Hepatocyte (in vitro differentiated cells): ENCODE results near the gene DIP2C. TPM values are rescaled to one million over a fixed set of nuclear protein-coding genes. Genes with fewer than 3 reads are reported as not detected.

Source experiments
- DNase-seq: peaks from one replicate; pipeline ENCODE4 v3.0.0-alpha.2; 2016; ENCODE audit warnings: low spot score
- H2AFZ ChIP-seq: fragments of 200-600 bp; sonication (generic); 2 replicates; pipeline ENCODE4 v1.6.0; 2016; ENCODE audit warnings: antibody characterized with exemption, mild to moderate bottlenecking
- H3K27ac ChIP-seq: fragments of 200-600 bp; sonication (generic); 2 replicates; pipeline ENCODE4 v1.5.1; 2016; ENCODE audit warnings: mild to moderate bottlenecking
- H3K27me3 ChIP-seq: fragments of 200-600 bp; sonication (generic); 2 replicates; pipeline ENCODE4 v1.6.1; 2016
- H3K36me3 ChIP-seq: fragments of 200-600 bp; sonication (generic); replicated peaks from 2 replicates; pipeline ENCODE4 v1.5.1; 2016; ENCODE audit warnings: low read depth; ENCODE audit not compliant: insufficient read depth
- H3K4me1 ChIP-seq: fragments of 200-600 bp; sonication (generic); 2 replicates; pipeline ENCODE4 v1.5.1; 2016; ENCODE audit warnings: mild to moderate bottlenecking, moderate library complexity; ENCODE audit not compliant: insufficient read depth
- H3K4me2 ChIP-seq: fragments of 200-600 bp; sonication (generic); 2 replicates; pipeline ENCODE4 v1.6.0; 2016
- H3K4me3 ChIP-seq: fragments of 200-600 bp; sonication (generic); 2 replicates; pipeline ENCODE4 v1.5.1; 2016; ENCODE audit warnings: mild to moderate bottlenecking
- H3K79me2 ChIP-seq: fragments of 200-600 bp; sonication (generic); 2 replicates; pipeline ENCODE4 v1.6.0; 2017; ENCODE audit warnings: mild to moderate bottlenecking
- H3K9me2 ChIP-seq: fragments of 200-600 bp; sonication (generic); replicated peaks from 2 replicates; pipeline ENCODE4 v1.6.0; 2017; ENCODE audit warnings: mild to moderate bottlenecking; ENCODE audit not compliant: insufficient read depth
- H3K9me3 ChIP-seq: fragments of 200-600 bp; sonication (generic); 2 replicates; pipeline ENCODE4 v1.5.1; 2016; ENCODE audit warnings: low read depth, mild to moderate bottlenecking
- H4K20me1 ChIP-seq: fragments of 200-600 bp; sonication (generic); 2 replicates; pipeline ENCODE4 v1.6.0; 2016; ENCODE audit warnings: mild to moderate bottlenecking; ENCODE audit not compliant: insufficient read depth, poor library complexity, severe bottlenecking
- CTCF ChIP-seq: fragments of 200-600 bp; sonication (generic); IDR thresholded peaks from 2 replicates; pipeline ENCODE4 v1.5.1; 2016; ENCODE audit warnings: antibody characterized with exemption, mild to moderate bottlenecking; ENCODE audit not compliant: poor library complexity
- EZH2 ChIP-seq: fragments of 200-600 bp; sonication (generic); IDR thresholded peaks from 2 replicates; pipeline ENCODE4 v1.6.1; 2016; ENCODE audit warnings: antibody characterized with exemption, mild to moderate bottlenecking, borderline replicate concordance
- EZH2phosphoT487 ChIP-seq: fragments of 200-600 bp; sonication (generic); IDR thresholded peaks from one replicate; pipeline ENCODE4 v1.6.1; 2018; ENCODE audit warnings: antibody characterized with exemption, mild to moderate bottlenecking, low read depth, moderate library complexity; ENCODE audit not compliant: unreplicated experiment, severe bottlenecking
- WGBS: methylation state at CpG from one replicate; pipeline ENCODE4 v1.1.6; 2016; ENCODE audit warnings: low lambda C conversion rate; ENCODE audit errors: missing lambda C conversion rate; 5-methylcytosine and 5-hydroxymethylcytosine counted together
- polyA plus RNA-seq: library from polyadenylated mRNA; unstranded; fragments of >200 nt; fragmentation: Nextera tagmentation; extraction: Ambion mirVana; gene quantifications from 2 replicates; pipeline ENCODE4 v1.2.1, GENCODE V29; 2016
- total RNA-seq: library from RNA; depleted of rRNA; stranded (reverse); fragments of >200 nt; gene quantifications from 2 replicates; pipeline ENCODE4 v1.2.3, GENCODE V29; 2014

Gene DIP2C
- total and polyA plus RNA-seq, 2 experiments from 2014 or later = 11.1 to 12.8 TPM

GRCh38 chr10:521261-522250, 167.9 kb downstream of the DIP2C start:
- H3K4me2 ChIP-seq = peak overlapping the region; percentile 44
- no peaks in the 10 kb centered on the region for H3K9me3 ChIP-seq
- no peak overlapping the region for H2AFZ ChIP-seq
- H3K27ac ChIP-seq = no peak overlapping the region
- no peaks in the 10 kb centered on the region for H3K27me3 ChIP-seq
- H3K4me3 ChIP-seq = no peak overlapping the region
- H3K4me1 ChIP-seq = no peaks in the 10 kb centered on the region
- 64% methylated on average over 17 of the region's 17 CpGs for WGBS
- H4K20me1 ChIP-seq = peaks cover 58% of the 10 kb centered on the region
- TF ChIP-seq EZH2phosphoT487 = no peak
- TF ChIP-seq CTCF = no peak
- no peak for TF ChIP-seq EZH2
- DNase-seq = peak; percentile 29
- peaks cover 28% of the 10 kb centered on the region for H3K79me2 ChIP-seq
- H3K36me3 ChIP-seq = no peaks in the 10 kb centered on the region
- no peaks in the 10 kb centered on the region for H3K9me2 ChIP-seq

- Histone ChIP-seq H3K27ac (no peak overlapping the region), H3K4me1 (no peaks in the 10 kb centered on the region), H3K9me3 (no peaks in the 10 kb centered on the region), H3K9me2 (no peaks in the 10 kb centered on the region), H3K27me3 (no peaks in the 10 kb centered on the region), H3K4me2 (no peak overlapping the region), H3K36me3 (no peaks in the 10 kb centered on the region), H3K4me3 (no peak overlapping the region), H3K79me2 (peaks cover 24% of the 10 kb centered on the region), H4K20me1 (peaks cover 47% of the 10 kb centered on the region), H2AFZ (no peak overlapping the region)
- TF ChIP-seq CTCF = no peak
- TF ChIP-seq EZH2 = no peak
- TF ChIP-seq EZH2phosphoT487 = no peak
- 30% methylated on average over 6 of the region's 6 CpGs for WGBS
- DNase-seq = no peak
These were observed 169.1 kb downstream of the DIP2C start for GRCh38 chr10:520402-520787.

- Histone ChIP-seq H3K36me3 (no peaks in the 10 kb centered on the region), H2AFZ (no peak overlapping the region), H4K20me1 (peaks cover 44% of the 10 kb centered on the region), H3K27ac (no peak overlapping the region), H3K4me2 (no peak overlapping the region), H3K4me3 (no peak overlapping the region), H3K9me3 (no peaks in the 10 kb centered on the region), H3K79me2 (peaks cover 24% of the 10 kb centered on the region), H3K9me2 (no peaks in the 10 kb centered on the region), H3K27me3 (no peaks in the 10 kb centered on the region), H3K4me1 (no peaks in the 10 kb centered on the region)
- 85% methylated on average over 25 of the region's 25 CpGs for WGBS
- no peak for TF ChIP-seq EZH2phosphoT487
- no peak for TF ChIP-seq CTCF
- TF ChIP-seq EZH2 = no peak
- no peak for DNase-seq
These were observed 169.6 kb downstream of the DIP2C start for GRCh38 chr10:519716-520401.
